ENCODE measurements around the gene RPGR. TPM values are rescaled to one million over a fixed set of nuclear protein-coding genes. Genes with fewer than 3 reads are reported as not detected.

RPGR gene
- total RNA-seq, 1 experiment from 2014 or later = 8.3 TPM

GRCh38 chrX:38312436-38312835 is 14.9 kb downstream of the RPGR start:
- H3K4me2 ChIP-seq (ENCODE audit: low read length) = peak overlapping the region; percentile 56
- H3K79me2 ChIP-seq (ENCODE audit: low read length) = no peaks in the 10 kb centered on the region
- TF ChIP-seq EZH2phosphoT487 (IDR thresholded peaks at IDR 0.05; ENCODE audit: borderline replicate concordance, low read length) = no peak
- no peaks in the 10 kb centered on the region for H3K36me3 ChIP-seq (ENCODE audit: low read depth, low read length)
- H4K20me1 ChIP-seq (ENCODE audit: low read length) = no peaks in the 10 kb centered on the region
- H3K9ac ChIP-seq (ENCODE audit: low read length) = peak overlapping the region; percentile 8; the same call in 1 of the 2 replicates
- H2AFZ ChIP-seq (ENCODE audit: low read length) = no peak overlapping the region
- no peaks in the 10 kb centered on the region for H3K27me3 ChIP-seq (ENCODE audit: low read length)
- intact Hi-C loops (cut with micrococcal nuclease) = loop anchor here (1.0 kb wide), 1 partner anchor 14 kb away; no protein-coding TSS in a partner anchor
- DNase-seq = peak; percentile 92
- CTCF ChIA-PET = interaction anchor here (0.5 kb wide), 1 partner anchor 15 kb away, joined by 3 read pairs; the partner anchor contains the start of gene RPGR
- BruUV-seq (replicated peaks) = no TSS peak
- H3K4me3 ChIP-seq (ENCODE audit: low read length) = no peak overlapping the region
- peaks cover 24% of the 10 kb centered on the region for H3K4me1 ChIP-seq (ENCODE audit: insufficient read depth, low read length)
- H3K9me2 ChIP-seq (replicated peaks; ENCODE audit: low read length) = no peaks in the 10 kb centered on the region
- peak; percentile 97 for ATAC-seq
- POLR2A ChIA-PET (ENCODE audit: unreplicated experiment) = no interaction called here
- no peaks in the 10 kb centered on the region for H3K9me3 ChIP-seq (ENCODE audit: low read length)
- no peaks in the 10 kb centered on the region for H3F3A ChIP-seq (ENCODE audit: low read length, unreplicated experiment)
- H3K27ac ChIP-seq (ENCODE audit: low read length) = peak overlapping the region; percentile 82

GRCh38 chrX:38311743-38312142 is 15.6 kb downstream of the RPGR start:
- Histone ChIP-seq H3K4me1 (ENCODE audit: insufficient read depth, low read length) (peaks cover 24% of the 10 kb centered on the region), H3K36me3 (ENCODE audit: low read depth, low read length) (no peaks in the 10 kb centered on the region), H4K20me1 (ENCODE audit: low read length) (no peaks in the 10 kb centered on the region), H3K4me2 (ENCODE audit: low read length) (peak overlapping the region; percentile 43), H3K9ac (ENCODE audit: low read length) (no peak overlapping the region), H2AFZ (ENCODE audit: low read length) (no peak overlapping the region), H3K9me2 (replicated peaks; ENCODE audit: low read length) (no peaks in the 10 kb centered on the region), H3K27ac (ENCODE audit: low read length) (peak overlapping the region; percentile 56), H3K27me3 (ENCODE audit: low read length) (no peaks in the 10 kb centered on the region), H3K9me3 (ENCODE audit: low read length) (no peaks in the 10 kb centered on the region), H3K4me3 (ENCODE audit: low read length) (no peak overlapping the region), H3K79me2 (ENCODE audit: low read length) (no peaks in the 10 kb centered on the region), H3F3A (ENCODE audit: low read length, unreplicated experiment) (no peaks in the 10 kb centered on the region)
- intact Hi-C loops (cut with micrococcal nuclease) = loop anchor here (1.0 kb wide), 1 partner anchor 15 kb away; no protein-coding TSS in a partner anchor
- ChIA-PET POLR2A (ENCODE audit: unreplicated experiment) (no interaction called here), CTCF (interaction anchor here (0.5 kb wide), 1 partner anchor 16 kb away, joined by 3 read pairs; the partner anchor contains the start of gene RPGR)
- no TSS peak for BruUV-seq (replicated peaks)
- DNase-seq = no peak
- no peak for TF ChIP-seq EZH2 (IDR thresholded peaks at IDR 0.05; ENCODE audit: low read length, unreplicated experiment)
- TF ChIP-seq CTCF (conservative IDR thresholded peaks at IDR 0.05; ENCODE audit: low read depth, low read length) = no peak
- no peak for TF ChIP-seq EZH2phosphoT487 (IDR thresholded peaks at IDR 0.05; ENCODE audit: borderline replicate concordance, low read length)
- no peak for ATAC-seq

- no peaks in the 10 kb centered on the region for H3K4me1 ChIP-seq (ENCODE audit: insufficient read depth, low read length)
- H3K4me2 ChIP-seq (ENCODE audit: low read length) = no peak overlapping the region
- CTCF ChIA-PET = no interaction called here
- ATAC-seq (no peak), DNase-seq (no peak)
- no peak for TF ChIP-seq CTCF (conservative IDR thresholded peaks at IDR 0.05; ENCODE audit: low read depth, low read length)
- no peak for TF ChIP-seq EZH2phosphoT487 (IDR thresholded peaks at IDR 0.05; ENCODE audit: borderline replicate concordance, low read length)
- TF ChIP-seq EZH2 (IDR thresholded peaks at IDR 0.05; ENCODE audit: low read length, unreplicated experiment) = no peak
- BruUV-seq (replicated peaks) = no TSS peak
- H3K79me2 ChIP-seq (ENCODE audit: low read length) = no peaks in the 10 kb centered on the region
- POLR2A ChIA-PET (ENCODE audit: unreplicated experiment) = interaction anchor here (0.6 kb wide), 1 partner anchor 35 kb away, joined by 4 read pairs; no protein-coding TSS in a partner anchor
- H3K9ac ChIP-seq (ENCODE audit: low read length) = no peak overlapping the region
- no peak overlapping the region for H3K4me3 ChIP-seq (ENCODE audit: low read length)
- H3K27me3 ChIP-seq (ENCODE audit: low read length) = no peaks in the 10 kb centered on the region
- no peak overlapping the region for H2AFZ ChIP-seq (ENCODE audit: low read length)
- H3K36me3 ChIP-seq (ENCODE audit: low read depth, low read length) = no peaks in the 10 kb centered on the region
- intact Hi-C loops (cut with micrococcal nuclease) = no loop called here
- no peaks in the 10 kb centered on the region for H3K9me2 ChIP-seq (replicated peaks; ENCODE audit: low read length)
- H3F3A ChIP-seq (ENCODE audit: low read length, unreplicated experiment) = no peaks in the 10 kb centered on the region
- no peaks in the 10 kb centered on the region for H4K20me1 ChIP-seq (ENCODE audit: low read length)
- no peak overlapping the region for H3K27ac ChIP-seq (ENCODE audit: low read length)
- no peaks in the 10 kb centered on the region for H3K9me3 ChIP-seq (ENCODE audit: low read length)
Observed at GRCh38 chrX:38305971-38306370, 21.3 kb downstream of the RPGR start.
